Measurements from ENCODE around the gene CILP2. TPM values are rescaled to one million over a fixed set of nuclear protein-coding genes. Genes with fewer than 3 reads are reported as not detected.

Gene CILP2
- polyA plus RNA-seq, 1 experiment = 0.20 TPM

- ChIA-PET CTCF (interaction anchor here (0.6 kb wide), 1 partner anchor 10 kb away, joined by 3 read pairs; no protein-coding TSS in a partner anchor), POLR2A (no interaction called here)
- H3K4me3 ChIP-seq (ENCODE audit: low read depth, low read length) = no peak overlapping the region
- TF ChIP-seq CTCF (IDR thresholded peaks at IDR 0.05; ENCODE audit: low read depth, low read length) = no peak
- no peak overlapping the region for H3K27ac ChIP-seq (ENCODE audit: low read depth, low read length)
- H3K27me3 ChIP-seq (ENCODE audit: control insufficient read depth, insufficient read depth, low read length) = peaks cover 24% of the 10 kb centered on the region
- DNase-seq (ENCODE audit: low read depth, low spot score) = no peak
- peaks cover 43% of the 10 kb centered on the region; the same call in 1 of the 2 replicates for H3K9me3 ChIP-seq (ENCODE audit: control insufficient read depth, insufficient read depth, low read length)
Observed at GRCh38 chr19:19542507-19542906, 4.4 kb downstream of the CILP2 start.

- DNase-seq (ENCODE audit: low read depth, low spot score) = no peak
- Histone ChIP-seq H3K27me3 (ENCODE audit: control insufficient read depth, insufficient read depth, low read length) (peaks cover 22% of the 10 kb centered on the region), H3K9me3 (ENCODE audit: control insufficient read depth, insufficient read depth, low read length) (peaks cover 40% of the 10 kb centered on the region; the same call in 1 of the 2 replicates), H3K4me3 (ENCODE audit: low read depth, low read length) (no peak overlapping the region), H3K27ac (ENCODE audit: low read depth, low read length) (no peak overlapping the region)
- ChIA-PET POLR2A (no interaction called here), CTCF (interaction anchor here (0.6 to 1.3 kb wide), 2 partner anchors 9 to 10 kb away, joined by 3 to 5 read pairs; no protein-coding TSS in a partner anchor)
- TF ChIP-seq CTCF (IDR thresholded peaks at IDR 0.05; ENCODE audit: low read depth, low read length) = no peak
Observed at GRCh38 chr19:19543101-19543500, 5.0 kb downstream of the CILP2 start.

DNA sequence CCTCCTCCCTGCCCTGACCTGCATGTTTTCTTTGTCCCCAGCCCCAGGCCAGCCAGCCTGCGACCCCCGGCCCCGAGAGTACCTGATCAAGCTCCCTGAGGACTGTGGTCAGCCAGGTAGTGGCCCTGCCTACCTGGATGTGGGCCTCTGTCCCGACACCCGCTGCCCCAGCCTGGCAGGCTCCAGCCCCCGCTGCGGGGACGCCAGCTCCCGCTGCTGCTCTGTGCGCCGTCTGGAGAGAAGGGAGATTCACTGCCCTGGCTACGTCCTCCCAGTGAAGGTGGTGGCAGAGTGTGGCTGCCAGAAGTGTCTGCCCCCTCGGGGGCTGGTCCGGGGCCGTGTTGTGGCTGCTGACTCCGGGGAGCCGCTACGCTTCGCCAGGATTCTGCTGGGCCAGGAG, 5.6 kb downstream of the CILP2 start:
- ChIA-PET CTCF (interaction anchor here (1.3 kb wide), 1 partner anchor 9 kb away, joined by 5 read pairs; no protein-coding TSS in a partner anchor), POLR2A (no interaction called here)
- DNase-seq (ENCODE audit: low read depth, low spot score) = no peak
- Histone ChIP-seq H3K27me3 (ENCODE audit: control insufficient read depth, insufficient read depth, low read length) (peaks cover 22% of the 10 kb centered on the region), H3K9me3 (ENCODE audit: control insufficient read depth, insufficient read depth, low read length) (peaks cover 40% of the 10 kb centered on the region; the same call in 1 of the 2 replicates), H3K4me3 (ENCODE audit: low read depth, low read length) (no peak overlapping the region), H3K27ac (ENCODE audit: low read depth, low read length) (no peak overlapping the region)
- no peak for TF ChIP-seq CTCF (IDR thresholded peaks at IDR 0.05; ENCODE audit: low read depth, low read length)

DNA sequence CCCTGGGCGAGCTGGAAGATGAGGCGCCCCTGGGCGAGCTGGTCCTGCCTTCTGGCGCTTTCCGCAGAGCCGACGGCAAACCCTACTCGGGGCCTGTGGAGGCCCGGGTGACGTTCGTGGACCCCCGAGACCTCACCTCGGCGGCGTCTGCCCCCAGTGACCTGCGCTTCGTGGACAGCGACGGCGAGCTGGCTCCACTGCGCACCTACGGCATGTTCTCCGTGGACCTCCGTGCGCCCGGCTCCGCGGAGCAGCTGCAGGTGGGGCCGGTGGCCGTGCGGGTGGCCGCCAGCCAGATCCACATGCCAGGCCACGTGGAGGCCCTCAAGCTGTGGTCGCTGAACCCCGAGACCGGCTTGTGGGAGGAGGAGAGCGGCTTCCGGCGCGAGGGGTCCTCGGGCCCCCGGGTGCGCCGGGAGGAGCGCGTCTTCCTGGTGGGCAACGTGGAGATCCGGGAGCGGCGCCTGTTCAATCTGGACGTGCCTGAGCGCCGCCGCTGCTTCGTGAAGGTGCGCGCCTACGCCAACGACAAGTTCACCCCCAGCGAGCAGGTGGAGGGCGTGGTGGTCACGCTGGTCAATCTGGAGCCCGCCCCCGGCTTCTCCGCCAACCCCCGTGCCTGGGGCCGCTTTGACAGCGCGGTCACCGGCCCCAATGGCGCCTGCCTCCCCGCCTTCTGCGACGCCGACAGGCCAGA, 6.3 kb downstream of the CILP2 start:
- CTCF ChIA-PET = interaction anchor here (1.3 kb wide), 1 partner anchor 8 kb away, joined by 5 read pairs; no protein-coding TSS in a partner anchor
- H3K4me3 ChIP-seq (ENCODE audit: low read depth, low read length) = no peak overlapping the region
- no peak for DNase-seq (ENCODE audit: low read depth, low spot score)
- peaks cover 43% of the 10 kb centered on the region; the same call in 1 of the 2 replicates for H3K9me3 ChIP-seq (ENCODE audit: control insufficient read depth, insufficient read depth, low read length)
- no peak for TF ChIP-seq CTCF (IDR thresholded peaks at IDR 0.05; ENCODE audit: low read depth, low read length)
- POLR2A ChIA-PET = no interaction called here
- peaks cover 20% of the 10 kb centered on the region for H3K27me3 ChIP-seq (ENCODE audit: control insufficient read depth, insufficient read depth, low read length)
- no peak overlapping the region for H3K27ac ChIP-seq (ENCODE audit: low read depth, low read length)

DNA sequence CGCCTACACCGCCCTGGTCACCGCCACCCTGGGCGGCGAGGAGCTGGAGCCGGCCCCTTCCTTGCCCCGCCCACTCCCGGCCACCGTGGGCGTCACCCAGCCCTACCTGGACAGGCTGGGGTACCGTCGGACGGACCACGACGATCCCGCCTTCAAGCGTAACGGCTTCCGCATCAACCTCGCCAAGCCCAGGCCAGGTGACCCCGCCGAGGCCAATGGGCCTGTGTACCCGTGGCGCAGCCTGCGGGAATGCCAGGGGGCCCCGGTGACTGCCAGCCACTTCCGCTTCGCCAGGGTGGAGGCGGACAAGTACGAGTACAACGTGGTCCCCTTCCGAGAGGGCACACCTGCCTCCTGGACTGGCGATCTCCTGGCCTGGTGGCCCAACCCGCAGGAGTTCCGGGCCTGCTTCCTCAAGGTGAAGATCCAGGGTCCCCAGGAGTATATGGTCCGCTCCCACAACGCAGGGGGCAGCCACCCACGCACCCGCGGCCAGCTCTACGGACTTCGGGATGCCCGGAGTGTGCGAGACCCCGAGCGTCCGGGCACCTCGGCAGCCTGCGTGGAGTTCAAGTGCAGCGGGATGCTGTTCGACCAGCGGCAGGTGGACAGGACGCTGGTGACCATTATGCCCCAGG, 7.0 kb downstream of the CILP2 start:
- no peak overlapping the region for H3K27ac ChIP-seq (ENCODE audit: low read depth, low read length)
- ChIA-PET CTCF (no interaction called here), POLR2A (no interaction called here)
- TF ChIP-seq CTCF (IDR thresholded peaks at IDR 0.05; ENCODE audit: low read depth, low read length) = no peak
- peaks cover 15% of the 10 kb centered on the region for H3K27me3 ChIP-seq (ENCODE audit: control insufficient read depth, insufficient read depth, low read length)
- no peak overlapping the region for H3K4me3 ChIP-seq (ENCODE audit: low read depth, low read length)
- no peak for DNase-seq (ENCODE audit: low read depth, low spot score)
- peaks cover 39% of the 10 kb centered on the region; the same call in 1 of the 2 replicates for H3K9me3 ChIP-seq (ENCODE audit: control insufficient read depth, insufficient read depth, low read length)
